Choroid plexus epithelial cell (primary cell): ENCODE results near the gene RBM10.

Source experiments
- DNase-seq: peaks from one replicate; pipeline ENCODE4 v3.0.0-alpha.2; 2010; ENCODE audit warnings: low read depth
- H3K4me3 ChIP-seq: 2 replicates; pipeline ENCODE4 v1.5.1; 2011; ENCODE audit warnings: low read depth, mild to moderate bottlenecking, control low read depth, low read length, moderate library complexity
- TF ChIP-seq, protein P1 (sequence below): conservative IDR thresholded peaks from 2 replicates; pipeline ENCODE4 v1.5.1; 2011; ENCODE audit warnings: low read depth, mild to moderate bottlenecking, control low read depth, inconsistent platforms, low read length, moderate library complexity

The RBM10 gene

GRCh38 chrX:47196098-47196497, 51.1 kb downstream of the RBM10 start:
- DNase-seq: no peak
- peak overlapping the region; percentile 8 for H3K4me3 ChIP-seq
- TF ChIP-seq, protein P1, sequence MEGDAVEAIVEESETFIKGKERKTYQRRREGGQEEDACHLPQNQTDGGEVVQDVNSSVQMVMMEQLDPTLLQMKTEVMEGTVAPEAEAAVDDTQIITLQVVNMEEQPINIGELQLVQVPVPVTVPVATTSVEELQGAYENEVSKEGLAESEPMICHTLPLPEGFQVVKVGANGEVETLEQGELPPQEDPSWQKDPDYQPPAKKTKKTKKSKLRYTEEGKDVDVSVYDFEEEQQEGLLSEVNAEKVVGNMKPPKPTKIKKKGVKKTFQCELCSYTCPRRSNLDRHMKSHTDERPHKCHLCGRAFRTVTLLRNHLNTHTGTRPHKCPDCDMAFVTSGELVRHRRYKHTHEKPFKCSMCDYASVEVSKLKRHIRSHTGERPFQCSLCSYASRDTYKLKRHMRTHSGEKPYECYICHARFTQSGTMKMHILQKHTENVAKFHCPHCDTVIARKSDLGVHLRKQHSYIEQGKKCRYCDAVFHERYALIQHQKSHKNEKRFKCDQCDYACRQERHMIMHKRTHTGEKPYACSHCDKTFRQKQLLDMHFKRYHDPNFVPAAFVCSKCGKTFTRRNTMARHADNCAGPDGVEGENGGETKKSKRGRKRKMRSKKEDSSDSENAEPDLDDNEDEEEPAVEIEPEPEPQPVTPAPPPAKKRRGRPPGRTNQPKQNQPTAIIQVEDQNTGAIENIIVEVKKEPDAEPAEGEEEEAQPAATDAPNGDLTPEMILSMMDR: no peak

DNA sequence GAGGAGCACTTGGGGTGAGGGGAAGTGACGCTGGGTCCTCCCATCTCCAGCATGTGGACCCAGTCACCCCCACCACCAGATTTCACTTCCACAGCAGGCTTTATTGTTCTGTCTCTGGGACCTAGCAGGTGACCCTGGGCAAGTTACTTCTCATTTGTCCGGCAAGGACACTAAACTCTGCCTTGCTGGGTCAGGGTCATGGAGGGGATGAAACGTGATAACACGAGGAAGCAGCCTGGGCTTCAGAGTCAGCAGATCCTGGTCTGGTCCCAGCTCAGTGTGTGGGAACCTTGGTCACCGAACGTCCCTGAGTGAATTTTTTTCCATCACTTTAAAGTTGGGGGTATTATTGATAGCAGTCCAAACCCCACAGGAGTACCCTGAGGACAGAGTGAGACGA, 52.5 kb downstream of the RBM10 start:
- TF ChIP-seq, protein P1: no peak
- no peak overlapping the region for H3K4me3 ChIP-seq
- no peak for DNase-seq

GRCh38 chrX:47198026-47198686, 53.1 kb downstream of the RBM10 start:
- H3K4me3 ChIP-seq: no peak overlapping the region
- TF ChIP-seq, protein P1: no peak
- DNase-seq: peak; percentile 64

DNA sequence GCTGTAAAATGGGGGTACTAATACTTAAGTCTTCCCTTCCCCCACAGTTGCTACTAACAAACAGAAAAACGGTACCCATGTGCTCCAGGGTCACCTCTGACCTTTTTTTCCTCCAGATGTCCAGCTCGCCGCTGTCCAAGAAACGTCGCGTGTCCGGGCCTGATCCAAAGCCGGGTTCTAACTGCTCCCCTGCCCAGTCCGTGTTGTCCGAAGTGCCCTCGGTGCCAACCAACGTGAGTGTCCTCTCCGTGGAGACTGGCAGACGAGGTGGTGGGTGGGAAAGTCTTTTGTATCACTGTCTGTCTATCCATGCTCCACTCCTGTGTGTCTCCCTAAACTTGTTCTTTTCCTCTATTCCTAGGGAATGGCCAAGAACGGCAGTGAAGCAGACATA, 53.7 kb downstream of the RBM10 start:
- TF ChIP-seq, protein P1: no peak
- no peak overlapping the region for H3K4me3 ChIP-seq

GRCh38 chrX:47199286-47199685, 54.3 kb downstream of the RBM10 start:
- no peak overlapping the region for H3K4me3 ChIP-seq
- no peak for DNase-seq
- TF ChIP-seq, protein P1: no peak

More for the DNA sequence above, 53.7 kb downstream of the RBM10 start:
- DNase-seq: no peak

GRCh38 chrX:47200385-47201150, 55.5 kb downstream of the RBM10 start:
- peak; percentile 45 for DNase-seq
- TF ChIP-seq, protein P1: peak; percentile 33
- no peak overlapping the region for H3K4me3 ChIP-seq
